HEK293 (cell line): ENCODE results near the gene POMT2.

Experiments used
- CTCF ChIA-PET: fragments of 350-600 bp; formaldehyde crosslinking; extraction: SDS; loops from one replicate; lab custom pipeline; 2021; ENCODE audit warnings: antibody characterized with exemption; lab: Yijun Ruan, JAX
- POLR2A ChIA-PET: fragments of 300-600 bp; formaldehyde crosslinking; extraction: SDS; loops from one replicate; lab custom pipeline; 2020; ENCODE audit warnings: antibody characterized with exemption, inconsistent platforms; lab: Yijun Ruan, JAX
- H3K27ac ChIP-seq: fragments of 200-500 bp; sonication (Bioruptor generic); 2 replicates; pipeline ENCODE4 v1.5.1; 2014; ENCODE audit warnings: low read depth, low read length, control low read depth, inconsistent platforms; ENCODE audit errors: extremely low read depth
- H3K36me3 ChIP-seq, 2 experiments: fragments of 200-500 bp in 1 of 2; sonication (Bioruptor generic) in 1 of 2; 1 replicate in 1 of 2; 2 replicates in 1 of 2; pipeline ENCODE4 v1.5.1; 2014 to 2017; ENCODE audit warnings: inconsistent platforms in 2 of 2, low read length in 2 of 2; ENCODE audit not compliant: control insufficient read depth in 2 of 2, insufficient read depth in 1 of 2
- H3K4me1 ChIP-seq: fragments of 200-500 bp; sonication (Bioruptor generic); 2 replicates; pipeline ENCODE4 v1.5.1; 2014; ENCODE audit warnings: mild to moderate bottlenecking, low read length, inconsistent platforms; ENCODE audit not compliant: control insufficient read depth, insufficient read depth
- H3K4me3 ChIP-seq: 2 replicates; pipeline ENCODE4 v1.5.1; 2011; ENCODE audit warnings: low read depth, mild to moderate bottlenecking, control low read depth, low read length, moderate library complexity
- H3K9me3 ChIP-seq: fragments of 200-500 bp; sonication (Bioruptor generic); 2 replicates; pipeline ENCODE4 v1.5.1; 2014; ENCODE audit warnings: low read depth, low read length, inconsistent platforms; ENCODE audit not compliant: control insufficient read depth, insufficient read depth
- IKZF3 ChIP-seq: fragments of 450-650 bp; IDR thresholded peaks from 2 replicates; pipeline ENCODE4 v1.5.0; 2018; ENCODE audit warnings: missing biosample characterization, mild to moderate bottlenecking, missing genetic modification characterization, moderate library complexity
- KLF16 ChIP-seq: fragments of 450-650 bp; formaldehyde crosslinking; IDR thresholded peaks from 2 replicates; pipeline ENCODE4 v1.5.1; 2017; ENCODE audit warnings: missing biosample characterization, missing genetic modification characterization
- KLF9 ChIP-seq: fragments of 450-650 bp; formaldehyde crosslinking; IDR thresholded peaks from 2 replicates; pipeline ENCODE4 v1.5.1; 2016; ENCODE audit warnings: missing biosample characterization, missing genetic modification characterization, low read depth
- MEIS1 ChIP-seq: sonication (generic); formaldehyde crosslinking; IDR thresholded peaks from 2 replicates; pipeline ENCODE4 v1.8.1; 2022; ENCODE audit warnings: missing genetic modification reagents, mild to moderate bottlenecking, borderline replicate concordance
- PRDM4 ChIP-seq: fragments of 450-650 bp; formaldehyde crosslinking; IDR thresholded peaks from 2 replicates; pipeline ENCODE4 v1.5.1; 2017; ENCODE audit warnings: missing biosample characterization, missing genetic modification characterization
- REST ChIP-seq: fragments of 450-650 bp; formaldehyde crosslinking; IDR thresholded peaks from 2 replicates; pipeline ENCODE4 v1.5.1; 2016; ENCODE audit warnings: missing biosample characterization, missing genetic modification characterization
- ZBTB21 ChIP-seq: fragments of 450-650 bp; formaldehyde crosslinking; IDR thresholded peaks from 2 replicates; pipeline ENCODE4 v1.5.1; 2017; ENCODE audit warnings: missing biosample characterization, missing genetic modification characterization
- ZBTB49 ChIP-seq: fragments of 450-650 bp; formaldehyde crosslinking; IDR thresholded peaks from 2 replicates; pipeline ENCODE4 v1.5.1; 2016; ENCODE audit warnings: missing biosample characterization, missing genetic modification characterization, low read depth
- ZNF121 ChIP-seq: fragments of 450-650 bp; formaldehyde crosslinking; IDR thresholded peaks from 2 replicates; pipeline ENCODE4 v1.5.1; 2016; ENCODE audit warnings: missing biosample characterization, missing genetic modification characterization
- ZNF302 ChIP-seq: fragments of 450-650 bp; formaldehyde crosslinking; IDR thresholded peaks from 2 replicates; pipeline ENCODE4 v1.5.1; 2016; ENCODE audit warnings: missing biosample characterization, missing genetic modification characterization, low read depth
- ZNF391 ChIP-seq: fragments of 450-650 bp; formaldehyde crosslinking; IDR thresholded peaks from 2 replicates; pipeline ENCODE4 v1.5.1; 2016; ENCODE audit warnings: low read depth, missing biosample characterization, missing genetic modification characterization, borderline replicate concordance
- ZNF423 ChIP-seq: fragments of 450-650 bp; formaldehyde crosslinking; IDR thresholded peaks from 2 replicates; pipeline ENCODE4 v1.5.1; 2016; ENCODE audit warnings: missing biosample characterization, missing genetic modification characterization
- ZNF449 ChIP-seq: fragments of 450-650 bp; formaldehyde crosslinking; IDR thresholded peaks from 2 replicates; pipeline ENCODE4 v1.5.1; 2017; ENCODE audit warnings: missing biosample characterization, mild to moderate bottlenecking, missing genetic modification characterization, moderate library complexity
- ZNF488 ChIP-seq: fragments of 450-650 bp; formaldehyde crosslinking; IDR thresholded peaks from 2 replicates; pipeline ENCODE4 v1.5.1; 2016; ENCODE audit warnings: missing biosample characterization, missing genetic modification characterization
- ZNF544 ChIP-seq: fragments of 450-650 bp; formaldehyde crosslinking; IDR thresholded peaks from 2 replicates; pipeline ENCODE4 v1.5.0; 2017; ENCODE audit warnings: missing biosample characterization, missing genetic modification characterization
- ZNF660 ChIP-seq: fragments of 450-650 bp; IDR thresholded peaks from 2 replicates; pipeline ENCODE4 v1.5.1; 2018; ENCODE audit warnings: missing biosample characterization, mild to moderate bottlenecking, missing genetic modification characterization
- ZNF704 ChIP-seq: fragments of 450-650 bp; formaldehyde crosslinking; IDR thresholded peaks from 2 replicates; pipeline ENCODE4 v1.5.1; 2016; ENCODE audit warnings: missing biosample characterization, missing genetic modification characterization
- ZSCAN23 ChIP-seq: fragments of 450-650 bp; formaldehyde crosslinking; IDR thresholded peaks from 2 replicates; pipeline ENCODE4 v1.5.1; 2016; ENCODE audit warnings: missing biosample characterization, missing genetic modification characterization

The POMT2 gene

GRCh38 chr14:77316195-77316505 is 4.5 kb downstream of the POMT2 start (continued):
- no peak for TF ChIP-seq KLF9 (tag by site-specific recombination)
- TF ChIP-seq ZNF121 (tag by site-specific recombination): no peak
- TF ChIP-seq IKZF3: no peak
- no peak for TF ChIP-seq PRDM4 (tag by site-specific recombination)
- TF ChIP-seq REST (tag by site-specific recombination): no peak
- TF ChIP-seq ZBTB21 (tag by site-specific recombination): no peak
- no peak for TF ChIP-seq ZNF660
- no peak for TF ChIP-seq MEIS1 (CRISPR knock-in tag)
- no peak for TF ChIP-seq KLF16
- no peak for TF ChIP-seq ZNF391

GRCh38 chr14:77314539-77315457 is 5.9 kb downstream of the POMT2 start:
- ChIA-PET CTCF (interaction anchor here (0.9 to 6.8 kb wide), 20 partner anchors 9 to 439 kb away, joined by 3 to 293 read pairs (median 5); no protein-coding TSS in a partner anchor), POLR2A (interaction anchor here (1.0 to 1.9 kb wide), 3 partner anchors 11 to 62 kb away, joined by 7 to 15 read pairs (median 7); partner anchors contain the start of genes SAMD15 and TMED8)
- Histone ChIP-seq H3K27ac (no peak overlapping the region), H3K36me3 (no peaks in the 10 kb centered on the region), H3K4me3 (no peak overlapping the region), H3K4me1 (peaks cover 30% of the 10 kb centered on the region), H3K9me3 (no peaks in the 10 kb centered on the region)
- no peak for TF ChIP-seq ZSCAN23 (tag by site-specific recombination)
- TF ChIP-seq ZNF449 (tag by site-specific recombination): no peak
- no peak for TF ChIP-seq ZNF423 (tag by site-specific recombination)
- TF ChIP-seq KLF9 (tag by site-specific recombination): no peak
- no peak for TF ChIP-seq ZNF121 (tag by site-specific recombination)
- TF ChIP-seq ZBTB49 (tag by site-specific recombination): no peak
- TF ChIP-seq ZNF488 (tag by site-specific recombination): no peak
- TF ChIP-seq ZNF302: no peak
- TF ChIP-seq ZNF544 (tag by site-specific recombination): no peak
- no peak for TF ChIP-seq IKZF3
- no peak for TF ChIP-seq ZNF704 (tag by site-specific recombination)
